HEK293T (cell line): ENCODE data around the gene NOP53.

ENCODE experiments used
- ARNT ChIP-seq: fragments of 450-650 bp; IDR thresholded peaks from 2 replicates; pipeline ENCODE4 v1.6.1; 2017; ENCODE audit warnings: mild to moderate bottlenecking
- BHLHE40 ChIP-seq: fragments of 450-650 bp; IDR thresholded peaks from 2 replicates; pipeline ENCODE4 v1.6.1; 2016; ENCODE audit warnings: mild to moderate bottlenecking, moderate library complexity, borderline replicate concordance
- CTBP1 ChIP-seq: fragments of 450-650 bp; IDR thresholded peaks from 2 replicates; pipeline ENCODE4 v1.6.1; 2016; ENCODE audit warnings: borderline replicate concordance
- ELF4 ChIP-seq: fragments of 450-650 bp; IDR thresholded peaks from 2 replicates; pipeline ENCODE4 v1.6.1; 2017; ENCODE audit warnings: antibody characterized with exemption
- FOXA1 ChIP-seq: fragments of 450-650 bp; IDR thresholded peaks from 2 replicates; pipeline ENCODE4 v1.6.1; 2016; ENCODE audit warnings: mild to moderate bottlenecking
- FOXM1 ChIP-seq: fragments of 450-650 bp; IDR thresholded peaks from 2 replicates; pipeline ENCODE4 v1.6.1; 2017; ENCODE audit warnings: mild to moderate bottlenecking, borderline replicate concordance
- HDGF ChIP-seq: fragments of 450-650 bp; IDR thresholded peaks from 2 replicates; pipeline ENCODE4 v1.6.1; 2017; ENCODE audit warnings: antibody characterized with exemption, borderline replicate concordance
- LEF1 ChIP-seq: fragments of 450-650 bp; IDR thresholded peaks from 2 replicates; pipeline ENCODE4 v1.6.1; 2017; ENCODE audit warnings: mild to moderate bottlenecking, borderline replicate concordance
- NFRKB ChIP-seq: fragments of 450-650 bp; IDR thresholded peaks from 2 replicates; pipeline ENCODE4 v1.6.1; 2016; ENCODE audit warnings: mild to moderate bottlenecking, moderate library complexity
- SUZ12 ChIP-seq: fragments of 450-650 bp; IDR thresholded peaks from 2 replicates; pipeline ENCODE4 v1.6.1; 2016; ENCODE audit warnings: mild to moderate bottlenecking
- TARDBP ChIP-seq: fragments of 450-650 bp; IDR thresholded peaks from 2 replicates; pipeline ENCODE4 v1.6.1; 2016

DNA sequence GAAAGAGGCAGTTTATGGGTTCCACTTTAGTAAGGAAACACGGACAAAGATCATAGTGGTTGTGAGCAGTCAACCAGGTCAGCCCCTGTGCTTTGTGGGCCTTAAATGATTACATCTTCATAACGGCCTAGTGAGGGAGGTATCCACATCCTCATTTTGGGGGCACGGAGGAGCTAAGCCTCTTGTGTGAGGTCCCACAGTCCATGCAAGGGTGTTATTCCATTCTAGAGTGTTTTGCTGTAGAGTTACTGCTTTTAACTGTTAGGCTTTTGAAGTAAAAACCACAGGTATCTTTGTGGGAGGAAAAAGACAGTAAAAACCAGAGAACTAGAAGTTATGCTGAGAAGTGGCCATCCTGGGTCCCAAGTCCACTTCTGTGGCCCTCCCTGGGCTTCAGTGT, 4.0 kb downstream of the NOP53 start:
- TF ChIP-seq FOXA1 (no peak), FOXM1 (no peak), SUZ12 (no peak), CTBP1 (no peak), ELF4 (no peak), BHLHE40 (no peak), LEF1 (no peak), TARDBP (no peak), HDGF (no peak), ARNT (no peak), NFRKB (no peak)
